H9 (cell line): Measurements from ENCODE around the gene PDE3A. TPM values are rescaled to one million over a fixed set of nuclear protein-coding genes. Genes with fewer than 3 reads are reported as not detected.

ENCODE experiments used
- DNase-seq: peaks from one replicate; pipeline ENCODE4 v3.0.0-alpha.2; 2017
- H2AFZ ChIP-seq: one replicate; pipeline ENCODE4 v1.6.1; 2013; ENCODE audit warnings: mild to moderate bottlenecking, low read length, control low read depth, moderate library complexity
- H2AK5ac ChIP-seq: 2 replicates; pipeline ENCODE4 v1.6.1; 2013; ENCODE audit warnings: low read length, control low read depth, mixed read lengths; ENCODE audit not compliant: insufficient read length
- H2BK120ac ChIP-seq: one replicate; pipeline ENCODE4 v1.6.1; 2013; ENCODE audit warnings: low read depth, mild to moderate bottlenecking, low read length, control low read depth, inconsistent platforms; ENCODE audit not compliant: poor library complexity, severe bottlenecking
- H2BK12ac ChIP-seq: 2 replicates; pipeline ENCODE4 v1.6.1; 2013; ENCODE audit warnings: low read length, control low read depth, mixed read lengths, low read depth; ENCODE audit not compliant: insufficient read length
- H2BK15ac ChIP-seq: 2 replicates; pipeline ENCODE4 v1.6.1; 2013; ENCODE audit warnings: low read depth, low read length, control low read depth
- H2BK20ac ChIP-seq: one replicate; pipeline ENCODE4 v1.6.1; 2013; ENCODE audit warnings: low read depth, mild to moderate bottlenecking, low read length, control low read depth, inconsistent platforms; ENCODE audit not compliant: poor library complexity, severe bottlenecking
- H2BK5ac ChIP-seq: 2 replicates; pipeline ENCODE4 v1.6.1; 2013; ENCODE audit warnings: low read length, control low read depth, mixed read lengths; ENCODE audit not compliant: insufficient read length
- H3K14ac ChIP-seq: 2 replicates; pipeline ENCODE4 v1.6.1; 2013; ENCODE audit warnings: low read length, control low read depth; ENCODE audit not compliant: insufficient read depth
- H3K18ac ChIP-seq: 2 replicates; pipeline ENCODE4 v1.6.1; 2013; ENCODE audit warnings: low read depth, mild to moderate bottlenecking, mixed read lengths, low read length, control low read depth; ENCODE audit not compliant: insufficient read length
- H3K23ac ChIP-seq: 2 replicates; pipeline ENCODE4 v1.6.1; 2013; ENCODE audit warnings: low read length, control low read depth, mixed read lengths, low read depth; ENCODE audit not compliant: insufficient read length
- H3K23me2 ChIP-seq: 2 replicates; pipeline ENCODE4 v1.6.1; 2013; ENCODE audit warnings: low read depth, mild to moderate bottlenecking, mixed read lengths, low read length, control low read depth; ENCODE audit not compliant: insufficient read length, poor library complexity, severe bottlenecking
- H3K27ac ChIP-seq: 2 replicates; pipeline ENCODE4 v1.5.1; 2013; ENCODE audit warnings: low read length, control low read depth, mixed read lengths, low read depth; ENCODE audit not compliant: insufficient read length
- H3K27me3 ChIP-seq: 2 replicates; pipeline ENCODE4 v1.6.1; 2013; ENCODE audit warnings: low read length, control low read depth, inconsistent platforms; ENCODE audit not compliant: insufficient read depth
- H3K4ac ChIP-seq: 2 replicates; pipeline ENCODE4 v1.6.1; 2013; ENCODE audit warnings: low read depth, mild to moderate bottlenecking, control low read depth, inconsistent platforms, low read length, moderate library complexity
- H3K4me1 ChIP-seq: 2 replicates; pipeline ENCODE4 v1.6.1; 2013; ENCODE audit warnings: low read length, control low read depth, inconsistent platforms; ENCODE audit not compliant: insufficient read depth
- H3K4me2 ChIP-seq: 2 replicates; pipeline ENCODE4 v1.6.1; 2013; ENCODE audit warnings: low read length, control low read depth, mixed read lengths; ENCODE audit not compliant: insufficient read length, insufficient read depth
- H3K56ac ChIP-seq: 2 replicates; pipeline ENCODE4 v1.6.1; 2013; ENCODE audit warnings: low read depth, mild to moderate bottlenecking, mixed read lengths, low read length, control low read depth; ENCODE audit not compliant: insufficient read length
- H3K79me1 ChIP-seq: 2 replicates; pipeline ENCODE4 v1.6.1; 2013; ENCODE audit warnings: low read depth, mild to moderate bottlenecking, moderate library complexity, low read length, control low read depth, inconsistent platforms; ENCODE audit not compliant: insufficient read depth, poor library complexity, severe bottlenecking
- H3K79me2 ChIP-seq: 2 replicates; pipeline ENCODE4 v1.6.1; 2013; ENCODE audit warnings: low read length, control low read depth, inconsistent platforms; ENCODE audit not compliant: insufficient read depth
- H3K9ac ChIP-seq: 2 replicates; pipeline ENCODE4 v1.6.1; 2013; ENCODE audit warnings: low read length, control low read depth, mixed read lengths; ENCODE audit not compliant: insufficient read length; ENCODE audit errors: extremely low read depth
- H3K9me3 ChIP-seq: one replicate; pipeline ENCODE4 v1.6.1; 2013; ENCODE audit warnings: low read depth, low read length, inconsistent platforms; ENCODE audit not compliant: control insufficient read depth
- H3T11ph ChIP-seq: one replicate; pipeline ENCODE4 v1.6.1; 2013; ENCODE audit warnings: mild to moderate bottlenecking, low read length, control low read depth, inconsistent platforms
- H4K20me1 ChIP-seq: one replicate; pipeline ENCODE4 v1.6.1; 2013; ENCODE audit not compliant: control insufficient read depth, insufficient read length, insufficient read depth
- H4K5ac ChIP-seq: 2 replicates; pipeline ENCODE4 v1.6.1; 2013; ENCODE audit warnings: low read depth, mild to moderate bottlenecking, mixed read lengths, low read length, control low read depth; ENCODE audit not compliant: insufficient read length
- H4K8ac ChIP-seq: replicated peaks from 2 replicates; pipeline ENCODE4 v1.6.1; 2013; ENCODE audit warnings: low read length, control low read depth, mixed read lengths, low read depth; ENCODE audit not compliant: insufficient read length
- H4K91ac ChIP-seq: 2 replicates; pipeline ENCODE4 v1.6.1; 2013; ENCODE audit warnings: low read depth, mild to moderate bottlenecking, moderate library complexity, mixed read lengths, low read length, control low read depth; ENCODE audit not compliant: insufficient read length
- H3K27ac Mint-ChIP-seq, 3 experiments: 2 replicates in 2 of 3; 3 replicates in 1 of 3; pipeline ENCODE4 v1.8.0; 2020 to 2021; ENCODE audit warnings: mixed read lengths in 3 of 3, mild to moderate bottlenecking in 1 of 3, moderate library complexity in 1 of 3
- H3K27me3 Mint-ChIP-seq: 2 replicates; pipeline ENCODE4 v1.8.0; 2021; ENCODE audit warnings: low read depth, mild to moderate bottlenecking, moderate library complexity, mixed read lengths
- H3K36me3 Mint-ChIP-seq, 3 experiments: 2 replicates in 2 of 3; 3 replicates in 1 of 3; pipeline ENCODE4 v1.8.0; 2020 to 2021; ENCODE audit warnings: low read depth in 3 of 3, mixed read lengths in 3 of 3; ENCODE audit not compliant: insufficient read depth in 1 of 3
- H3K4me1 Mint-ChIP-seq, 2 experiments: 2 replicates each; pipeline ENCODE4 v1.8.0; 2020; ENCODE audit warnings: mixed read lengths in 2 of 2
- H3K4me3 Mint-ChIP-seq, 2 experiments: 2 replicates in 1 of 2; 3 replicates in 1 of 2; pipeline ENCODE4 v1.8.0; 2020 to 2021; ENCODE audit warnings: mild to moderate bottlenecking in 2 of 2, mixed read lengths in 2 of 2, moderate library complexity in 1 of 2
- H3K9me3 Mint-ChIP-seq, 2 experiments: 2 replicates in 1 of 2; 3 replicates in 1 of 2; pipeline ENCODE4 v1.8.0; 2020; ENCODE audit warnings: mild to moderate bottlenecking in 2 of 2, mixed read lengths in 2 of 2, moderate library complexity in 1 of 2
- CTCF ChIP-seq: fragments of 200-600 bp; sonication (generic); conservative IDR thresholded peaks from 3 replicates; pipeline ENCODE4 v1.8.0; 2021; ENCODE audit warnings: antibody characterized with exemption, mild to moderate bottlenecking
- total RNA-seq: library from RNA; stranded (reverse); gene quantifications from 2 replicates; pipeline ENCODE4 v1.2.1, GENCODE V29; 2021

Gene PDE3A
- total RNA-seq, 1 experiment from 2014 or later = 3.0 TPM

- Histone ChIP-seq H3K27ac (no peak overlapping the region), H3K23me2 (no peaks in the 10 kb centered on the region), H2BK120ac (no peak overlapping the region), H3K79me1 (no peaks in the 10 kb centered on the region), H2BK15ac (no peak overlapping the region), H2BK12ac (no peak overlapping the region), H3K4ac (no peak overlapping the region), H4K8ac (no peak overlapping the region), H4K91ac (no peak overlapping the region), H3K4me1 (no peaks in the 10 kb centered on the region), H3K18ac (no peak overlapping the region), H2AFZ (no peak overlapping the region), H4K20me1 (no peaks in the 10 kb centered on the region), H3T11ph (no peak overlapping the region), H3K56ac (no peak overlapping the region), H2BK20ac (no peak overlapping the region), H3K4me2 (no peak overlapping the region), H3K23ac (no peak overlapping the region), H3K79me2 (no peaks in the 10 kb centered on the region), H2BK5ac (no peak overlapping the region), H3K9ac (no peak overlapping the region), H3K14ac (no peak overlapping the region), H2AK5ac (no peak overlapping the region), H4K5ac (no peak overlapping the region), H3K9me3 (no peaks in the 10 kb centered on the region), H3K27me3 (no peaks in the 10 kb centered on the region)
- no peak for TF ChIP-seq CTCF
- Mint-ChIP-seq H3K4me3 (no peak overlapping the region), H3K9me3 (no peaks in the 10 kb centered on the region), H3K36me3 (no peaks in the 10 kb centered on the region; a peak in 1 of 7 replicates), H3K4me1 (peaks cover 9 to 26% of the 10 kb centered on the region in 2 experiments), H3K27ac (no peak overlapping the region), H3K27me3 (peaks cover 12% of the 10 kb centered on the region)
- DNase-seq = no peak
Observed at GRCh38 chr12:20375560-20375959, 7.2 kb downstream of the PDE3A start.
